Neutrophil (primary cell): Measurements from ENCODE around the gene RPP21.

Experiments used
- H3K27ac ChIP-seq: fragments of 200-600 bp; sonication (generic); 2 replicates; pipeline ENCODE4 v1.5.1; 2016; ENCODE audit warnings: mild to moderate bottlenecking, moderate library complexity
- H3K27me3 ChIP-seq: fragments of 200-600 bp; sonication (generic); 2 replicates; pipeline ENCODE4 v1.6.0; 2016; ENCODE audit warnings: mild to moderate bottlenecking
- H3K36me3 ChIP-seq: fragments of 200-600 bp; sonication (generic); 2 replicates; pipeline ENCODE4 v1.5.1; 2017
- H3K4me1 ChIP-seq, 2 experiments: fragments of 200-600 bp in 1 of 2; sonication (generic) in 1 of 2; 1 replicate in 1 of 2; 2 replicates in 1 of 2; pipeline versions ENCODE4 v1.5.1 to v1.6.1; 2013 to 2016; ENCODE audit warnings: low read depth in 1 of 2, low read length in 1 of 2, mild to moderate bottlenecking in 1 of 2, moderate library complexity in 1 of 2; ENCODE audit not compliant: control insufficient read depth in 1 of 2, insufficient read depth in 1 of 2
- H3K4me3 ChIP-seq, 2 experiments: fragments of 200-600 bp in 1 of 2; sonication (generic) in 1 of 2; 1 replicate in 1 of 2; 2 replicates in 1 of 2; pipeline ENCODE4 v1.5.1; 2013 to 2016; ENCODE audit warnings: low read depth in 1 of 2, low read length in 1 of 2, mild to moderate bottlenecking in 1 of 2, moderate library complexity in 1 of 2
- H3K9me3 ChIP-seq: fragments of 200-600 bp; sonication (generic); 2 replicates; pipeline ENCODE4 v1.5.1; 2016
- TF ChIP-seq, protein P1 (sequence below): fragments of 200-600 bp; sonication (generic); IDR thresholded peaks from 2 replicates; pipeline ENCODE4 v1.5.1; 2016; ENCODE audit warnings: antibody characterized with exemption

The RPP21 gene

DNA sequence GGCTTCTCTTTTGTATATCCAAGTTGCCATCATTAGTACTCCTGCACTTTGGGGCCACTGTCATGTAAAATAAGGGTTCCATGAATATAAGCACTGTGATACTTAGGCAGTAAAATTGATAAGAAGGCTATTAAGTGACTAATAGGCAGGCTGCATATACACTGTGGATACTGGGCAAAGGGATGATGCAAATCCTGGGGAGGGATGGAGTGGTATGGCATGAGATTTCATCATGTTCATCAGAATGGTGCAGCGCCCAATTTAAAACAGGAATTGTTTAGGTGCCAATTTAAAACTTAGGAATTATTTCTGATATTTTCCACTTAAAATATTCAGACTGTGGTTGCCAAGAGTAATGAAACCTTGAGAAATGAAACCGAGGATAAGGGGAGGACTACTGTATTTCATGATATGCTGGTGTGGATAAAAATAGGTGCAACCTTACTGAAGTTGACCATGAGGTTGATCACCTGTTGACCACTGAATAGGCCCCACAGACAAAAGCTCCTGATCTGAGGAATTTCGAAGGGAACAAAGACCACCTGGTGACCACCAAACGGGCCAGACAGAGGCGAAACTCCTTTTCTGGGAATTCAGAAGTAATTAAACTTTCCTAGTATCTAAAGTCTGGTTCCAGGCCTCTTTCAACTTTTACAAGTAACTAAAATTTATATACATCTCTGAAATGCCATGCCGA, 23.1 kb upstream of the RPP21 start:
- Histone ChIP-seq H3K9me3 (no peaks in the 10 kb centered on the region), H3K4me1 (peaks cover 25 to 27% of the 10 kb centered on the region in 2 experiments), H3K27me3 (no peaks in the 10 kb centered on the region), H3K4me3 (no peak overlapping the region), H3K27ac (peak overlapping the region; percentile 5), H3K36me3 (no peaks in the 10 kb centered on the region)
- TF ChIP-seq, protein P1, sequence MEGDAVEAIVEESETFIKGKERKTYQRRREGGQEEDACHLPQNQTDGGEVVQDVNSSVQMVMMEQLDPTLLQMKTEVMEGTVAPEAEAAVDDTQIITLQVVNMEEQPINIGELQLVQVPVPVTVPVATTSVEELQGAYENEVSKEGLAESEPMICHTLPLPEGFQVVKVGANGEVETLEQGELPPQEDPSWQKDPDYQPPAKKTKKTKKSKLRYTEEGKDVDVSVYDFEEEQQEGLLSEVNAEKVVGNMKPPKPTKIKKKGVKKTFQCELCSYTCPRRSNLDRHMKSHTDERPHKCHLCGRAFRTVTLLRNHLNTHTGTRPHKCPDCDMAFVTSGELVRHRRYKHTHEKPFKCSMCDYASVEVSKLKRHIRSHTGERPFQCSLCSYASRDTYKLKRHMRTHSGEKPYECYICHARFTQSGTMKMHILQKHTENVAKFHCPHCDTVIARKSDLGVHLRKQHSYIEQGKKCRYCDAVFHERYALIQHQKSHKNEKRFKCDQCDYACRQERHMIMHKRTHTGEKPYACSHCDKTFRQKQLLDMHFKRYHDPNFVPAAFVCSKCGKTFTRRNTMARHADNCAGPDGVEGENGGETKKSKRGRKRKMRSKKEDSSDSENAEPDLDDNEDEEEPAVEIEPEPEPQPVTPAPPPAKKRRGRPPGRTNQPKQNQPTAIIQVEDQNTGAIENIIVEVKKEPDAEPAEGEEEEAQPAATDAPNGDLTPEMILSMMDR, result no peak

DNA sequence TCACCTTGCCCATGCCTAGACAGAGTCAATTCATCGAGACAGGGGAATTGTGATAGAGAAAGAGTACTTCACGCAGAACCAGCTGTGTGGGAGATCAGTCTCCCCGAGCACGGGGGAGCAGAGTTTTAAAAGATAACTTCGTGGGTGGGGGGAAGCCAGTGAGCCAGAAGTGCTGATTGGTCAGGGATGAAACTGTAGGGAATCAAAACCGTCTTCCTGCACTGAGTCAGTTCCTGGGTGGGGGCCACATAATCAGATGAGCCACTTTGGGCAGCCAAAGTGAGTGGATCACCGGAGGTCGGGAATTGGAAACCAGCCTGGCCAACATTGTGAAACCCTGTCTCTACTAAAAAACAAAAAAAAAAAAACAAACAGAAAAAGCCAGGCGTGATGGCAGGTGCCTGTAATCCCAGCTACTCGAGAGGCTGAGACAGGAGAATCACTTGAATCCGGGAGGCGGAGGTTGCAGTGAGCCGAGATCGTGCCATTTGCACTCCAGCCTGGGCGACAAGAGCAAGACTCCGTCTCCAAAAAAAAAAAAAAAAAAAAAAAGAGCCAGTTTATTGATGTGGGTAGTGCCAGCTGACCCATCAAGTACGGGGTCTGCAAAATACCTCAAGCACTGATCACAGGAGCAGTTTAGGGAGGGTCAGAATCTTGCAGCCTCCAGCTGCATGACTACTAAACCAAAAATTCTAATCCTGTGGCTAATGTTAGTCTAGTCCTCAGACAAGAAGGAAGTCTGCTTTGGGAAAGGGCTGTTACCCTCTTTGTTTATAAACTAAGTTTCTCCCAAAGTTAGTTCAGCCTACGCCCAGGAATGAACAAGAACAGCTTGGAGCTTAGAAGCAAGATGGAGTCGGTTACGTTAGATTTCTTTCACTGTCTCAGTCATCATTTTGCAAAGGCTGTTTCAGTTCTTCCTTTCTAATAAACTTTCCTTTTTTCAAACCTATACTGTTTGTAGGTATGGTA, 22.1 kb upstream of the RPP21 start:
- H3K27me3 ChIP-seq, result no peaks in the 10 kb centered on the region
- H3K9me3 ChIP-seq, result no peaks in the 10 kb centered on the region
- H3K4me3 ChIP-seq, result no peak overlapping the region
- TF ChIP-seq, protein P1, result no peak
- H3K27ac ChIP-seq, result no peak overlapping the region
- H3K4me1 ChIP-seq, result peaks cover 31 to 34% of the 10 kb centered on the region in 2 experiments
- no peaks in the 10 kb centered on the region for H3K36me3 ChIP-seq

DNA sequence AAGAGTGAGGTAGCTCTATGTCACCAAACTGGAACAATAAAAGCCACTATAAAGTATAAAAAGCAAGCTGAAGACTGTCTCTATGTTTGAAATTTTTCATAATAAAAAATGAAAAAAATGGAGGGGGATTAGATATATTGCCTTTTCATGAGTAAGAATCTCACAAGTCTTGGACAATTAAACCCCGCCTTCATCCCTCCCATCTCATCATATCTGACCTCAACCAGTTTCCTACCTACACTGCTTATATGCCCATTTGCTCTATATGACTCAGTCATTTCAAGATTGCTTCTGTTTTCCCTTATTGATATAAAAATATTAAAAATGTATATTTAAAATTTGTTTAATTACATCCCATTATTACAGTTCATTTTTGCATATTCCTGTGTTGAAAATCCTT, 21.1 kb upstream of the RPP21 start:
- H3K27ac ChIP-seq, result no peak overlapping the region
- H3K4me3 ChIP-seq, result no peak overlapping the region
- TF ChIP-seq, protein P1, result no peak
- peaks cover 41 to 44% of the 10 kb centered on the region in 2 experiments for H3K4me1 ChIP-seq
- no peaks in the 10 kb centered on the region for H3K27me3 ChIP-seq
- H3K36me3 ChIP-seq, result no peaks in the 10 kb centered on the region
- no peaks in the 10 kb centered on the region for H3K9me3 ChIP-seq

DNA sequence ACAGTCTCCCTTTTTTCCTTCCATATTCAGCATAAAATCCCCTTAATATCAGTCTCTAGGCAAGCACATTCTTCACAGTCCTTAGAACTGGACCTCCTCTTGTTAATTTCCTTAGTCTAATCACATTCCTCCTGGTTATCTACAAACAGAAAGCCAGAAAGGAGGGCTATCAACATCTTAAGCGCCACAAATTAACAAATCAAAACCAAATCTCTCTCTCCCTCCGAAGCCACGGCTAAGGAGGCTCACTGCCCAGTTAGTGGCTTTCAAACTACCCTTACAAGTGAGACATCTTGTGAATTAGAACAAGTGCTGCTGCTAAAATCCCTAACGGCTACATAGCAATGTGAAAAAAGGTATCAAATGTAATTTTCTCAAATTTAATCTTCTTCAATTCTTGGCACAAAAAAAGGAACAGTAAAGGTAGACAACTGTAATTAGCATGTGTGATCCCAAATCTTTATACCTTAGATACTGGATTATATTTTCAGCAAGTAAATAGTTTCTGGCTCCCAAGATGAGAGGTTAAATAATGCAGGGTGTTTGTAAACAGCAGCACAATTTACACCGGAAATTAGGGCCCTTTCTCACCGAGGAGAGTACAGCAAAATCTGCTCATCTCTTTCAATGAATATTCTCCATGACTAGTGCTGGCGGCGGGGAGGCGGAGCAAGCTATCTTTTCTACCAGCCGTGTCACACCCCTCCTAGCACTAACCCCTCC, 19.6 kb upstream of the RPP21 start:
- TF ChIP-seq, protein P1, result no peak
- Histone ChIP-seq H3K27ac (peak overlapping the region; percentile 99), H3K4me1 (peaks cover 56 to 59% of the 10 kb centered on the region in 2 experiments), H3K4me3 (peak overlapping the region; percentile 67 to 93), H3K9me3 (no peaks in the 10 kb centered on the region), H3K36me3 (no peaks in the 10 kb centered on the region), H3K27me3 (no peaks in the 10 kb centered on the region)

DNA sequence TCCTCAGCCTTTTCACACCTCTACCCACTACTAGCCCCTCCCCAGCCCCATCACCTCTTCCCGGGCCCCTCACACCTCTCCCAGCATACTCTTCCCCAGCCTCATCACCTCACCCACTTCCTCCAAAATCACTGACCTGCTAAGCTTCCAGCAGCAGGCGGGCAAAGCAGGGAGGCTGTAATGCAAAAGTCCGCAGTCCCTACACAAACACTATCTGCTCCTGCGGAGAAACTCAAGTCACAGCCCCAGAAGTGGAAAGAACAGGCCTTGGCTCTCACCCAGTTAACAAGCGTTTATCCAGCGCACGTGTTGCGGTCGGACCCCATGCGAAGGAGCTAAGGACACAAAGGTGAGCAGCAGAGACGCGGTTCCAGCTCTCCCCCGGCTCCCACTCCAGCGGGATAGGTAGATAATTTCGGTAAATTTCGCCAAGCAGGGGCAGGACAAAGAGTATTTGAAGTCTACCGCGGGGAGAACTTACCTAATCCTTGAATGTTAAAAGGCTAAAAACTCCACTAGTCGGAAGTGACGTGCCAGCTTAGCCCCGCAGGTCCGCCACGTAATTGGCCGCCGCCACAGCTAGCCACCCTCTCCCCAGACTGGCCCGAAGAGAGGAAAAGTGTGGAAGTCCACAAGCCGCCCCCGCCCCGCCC, 19.0 kb upstream of the RPP21 start:
- Histone ChIP-seq H3K36me3 (peaks cover 5% of the 10 kb centered on the region), H3K27ac (peak overlapping the region; percentile 99), H3K27me3 (no peaks in the 10 kb centered on the region), H3K9me3 (no peaks in the 10 kb centered on the region), H3K4me3 (peak overlapping the region; percentile 67 to 93), H3K4me1 (peaks cover 58% of the 10 kb centered on the region in 2 experiments)
- TF ChIP-seq, protein P1, result peak; percentile 32
